H1 (cell line): ENCODE measurements around the gene MYBPC1. TPM values are rescaled to one million over a fixed set of nuclear protein-coding genes. Genes with fewer than 3 reads are reported as not detected.

ENCODE experiments used
- BACH1 ChIP-seq: IDR thresholded peaks from 2 replicates; pipeline ENCODE4 v1.6.1; 2012; ENCODE audit warnings: low read length, improper control_type of control experiment
- BRCA1 ChIP-seq: IDR thresholded peaks from 2 replicates; pipeline ENCODE4 v1.6.1; 2012; ENCODE audit warnings: low read depth, low read length, improper control_type of control experiment
- CBX5 ChIP-seq: fragments of 300-800, 300-1000 bp; sonication (generic); IDR thresholded peaks from 2 replicates; pipeline ENCODE4 v1.7.1; 2016; ENCODE audit warnings: antibody characterized with exemption, low read length, low read depth
- CHD7 ChIP-seq: fragments of 300-600 bp; sonication (generic); IDR thresholded peaks from 2 replicates; pipeline ENCODE4 v1.7.1; 2012; ENCODE audit warnings: low read length, moderate library complexity, mild to moderate bottlenecking, inconsistent platforms; ENCODE audit not compliant: insufficient replicate concordance
- PHF8 ChIP-seq: fragments of 200-600 bp; sonication (generic); conservative IDR thresholded peaks from 2 replicates; pipeline ENCODE4 v1.7.1; 2012; ENCODE audit warnings: low read depth, mild to moderate bottlenecking, inconsistent platforms, low read length, moderate library complexity
- RBBP5 ChIP-seq: IDR thresholded peaks from 2 replicates; pipeline ENCODE4 v1.7.1; 2012; ENCODE audit warnings: low read depth, mild to moderate bottlenecking, inconsistent platforms, low read length, moderate library complexity, borderline replicate concordance
- RFX5 ChIP-seq: IDR thresholded peaks from 2 replicates; pipeline ENCODE4 v1.6.1; 2011; ENCODE audit warnings: low read depth, low read length, improper control_type of control experiment, borderline replicate concordance
- SIRT6 ChIP-seq: IDR thresholded peaks from one replicate; pipeline ENCODE4 v1.7.1; 2012; ENCODE audit warnings: low read length, inconsistent platforms
- SUZ12 ChIP-seq: fragments of 200-600 bp; sonication (generic); IDR thresholded peaks from 2 replicates; pipeline ENCODE4 v1.6.1; 2012; ENCODE audit warnings: mild to moderate bottlenecking, inconsistent platforms, low read length, moderate library complexity, mixed read lengths
- polyA plus RNA-seq, 7 experiments: library from polyadenylated mRNA; depleted of rRNA in 3 of 7; stranded (reverse) in 5 of 7; unstranded in 2 of 7; fragments of >200 nt in 5 of 7; fragments of 200-250 nt in 2 of 7; gene quantifications; 1 replicate in 5 of 7; 2 replicates in 1 of 7; 4 replicates in 1 of 7; pipeline versions ENCODE4 v1.2.1 to v1.2.3, GENCODE V29; 2011 to 2013; ENCODE audit warnings: missing spikeins in 2 of 7, mixed read lengths in 2 of 7
- total RNA-seq: library from RNA; stranded (reverse); fragmentation: NEBNext Ultra II Directional; extraction: Animal tissue kit (Norgen Biotek cat#: 25700); gene quantifications from 2 replicates; pipeline ENCODE4 v1.2.1, GENCODE V29; 2021

MYBPC1 gene
- total and polyA plus RNA-seq, 2 of the 8 experiments (the other 6 are each of a cell fraction or from before 2014, with no cell fraction given), result not detected

DNA sequence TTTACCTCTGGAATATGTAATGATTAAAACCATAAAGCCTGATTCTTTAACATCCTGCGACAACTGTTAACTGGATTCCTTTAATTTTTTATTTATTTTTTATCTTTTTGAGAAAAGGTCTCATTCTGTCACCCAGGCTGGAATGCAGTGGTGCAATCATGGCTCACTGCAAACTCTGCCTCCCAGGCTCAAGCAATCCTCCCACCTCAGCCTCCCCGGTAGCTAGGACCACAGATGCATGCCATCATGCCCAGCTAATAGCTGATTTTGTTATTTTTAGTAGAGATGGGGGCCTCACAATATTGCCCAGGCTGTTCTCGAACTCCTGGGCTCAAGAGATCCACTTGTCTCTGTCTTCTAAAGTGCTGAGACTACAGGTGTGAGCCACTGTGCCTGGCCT is 3.7 kb downstream of the MYBPC1 start (continued):
- TF ChIP-seq CHD7 (no peak), CBX5 (no peak), RBBP5 (no peak), SUZ12 (no peak), SIRT6 (no peak), PHF8 (no peak), BRCA1 (no peak), BACH1 (no peak), RFX5 (no peak)
